Stimulated activated CD4-positive, alpha-beta T cell treated with anti-CD3 and anti-CD28 coated beads, Interleukin-12 subunit alpha, Interleukin-12 subunit beta, amount 100 ng/mL, for 4 hours (primary cell): ENCODE results near the gene GOLGA6D.
A peak's percentile ranks its signal among the peaks of the same experiment; 100 is the strongest.
"Not testable (repeated sequence)": the region's sequence is repeated elsewhere in the genome, so short reads cannot be mapped to it uniquely, and the experiment has no call there.

Experiments used
- DNase-seq: peaks from one replicate; pipeline ENCODE4 v3.0.0-alpha.2; 2020

GOLGA6D gene

GRCh38 chr15:75293660-75294059 is 11.0 kb downstream of the GOLGA6D start:
- DNase-seq: not testable (repeated sequence)

- not testable (repeated sequence) for DNase-seq
These were observed 16.1 kb downstream of the GOLGA6D start for GRCh38 chr15:75298541-75299310.

- DNase-seq: peak; percentile 62
These were observed 16.7 kb downstream of the GOLGA6D start for GRCh38 chr15:75299311-75299688.

GRCh38 chr15:75300026-75300425 is 17.4 kb downstream of the GOLGA6D start:
- DNase-seq: not testable (repeated sequence)

- DNase-seq: no peak
These were observed 19.7 kb downstream of the GOLGA6D start for GRCh38 chr15:75302318-75302717.

- DNase-seq: not testable (repeated sequence)
These were observed 20.1 kb downstream of the GOLGA6D start for GRCh38 chr15:75302753-75303152.

- no peak for DNase-seq
These were observed 23.6 kb downstream of the GOLGA6D start for GRCh38 chr15:75306188-75306587.

GRCh38 chr15:75307778-75308390 is 25.2 kb downstream of the GOLGA6D start:
- no peak for DNase-seq

- DNase-seq: no peak
These were observed 27.1 kb downstream of the GOLGA6D start for GRCh38 chr15:75309711-75310110.

GRCh38 chr15:75312548-75312947 is 29.9 kb downstream of the GOLGA6D start:
- not testable (repeated sequence) for DNase-seq

GRCh38 chr15:75313116-75313845 is 30.6 kb downstream of the GOLGA6D start:
- DNase-seq: no peak

- no peak for DNase-seq
These were observed 32.1 kb downstream of the GOLGA6D start for GRCh38 chr15:75314552-75315290.

GRCh38 chr15:75319231-75319897 is 36.7 kb downstream of the GOLGA6D start:
- DNase-seq: not testable (repeated sequence)

- no peak for DNase-seq
These were observed 39.1 kb downstream of the GOLGA6D start for GRCh38 chr15:75321711-75322110.

- DNase-seq: no peak
These were observed 43.3 kb downstream of the GOLGA6D start for GRCh38 chr15:75325922-75326321.

GRCh38 chr15:75327005-75327404 is 44.4 kb downstream of the GOLGA6D start:
- no peak for DNase-seq

GRCh38 chr15:75327491-75327890 is 44.9 kb downstream of the GOLGA6D start:
- no peak for DNase-seq

- no peak for DNase-seq
These were observed 46.1 kb downstream of the GOLGA6D start for GRCh38 chr15:75328493-75329314.

- DNase-seq: no peak
These were observed 46.9 kb downstream of the GOLGA6D start for GRCh38 chr15:75329571-75329970.

GRCh38 chr15:75332093-75332492 is 49.5 kb downstream of the GOLGA6D start:
- DNase-seq: not testable (repeated sequence)

GRCh38 chr15:75333654-75334419 is 51.2 kb downstream of the GOLGA6D start:
- not testable (repeated sequence) for DNase-seq
